IPS-15b (cell line): Measurements from ENCODE around the gene TMEM175.
"Not testable (repeated sequence)": the region's sequence is repeated elsewhere in the genome, so short reads cannot be mapped to it uniquely, and the experiment has no call there.

ENCODE experiments used
- H3K27me3 ChIP-seq: one replicate; pipeline ENCODE4 v1.6.1; 2013; ENCODE audit warnings: low read length; ENCODE audit not compliant: control insufficient read depth, insufficient read depth
- H3K36me3 ChIP-seq: one replicate; pipeline ENCODE4 v1.6.1; 2013; ENCODE audit warnings: low read length; ENCODE audit not compliant: control insufficient read depth, insufficient read depth
- H3K4me1 ChIP-seq: one replicate; pipeline ENCODE4 v1.6.1; 2013; ENCODE audit warnings: mild to moderate bottlenecking, low read length; ENCODE audit not compliant: control insufficient read depth, insufficient read depth
- H3K4me3 ChIP-seq: one replicate; pipeline ENCODE4 v1.5.1; 2013; ENCODE audit warnings: low read depth, low read length
- H3K9ac ChIP-seq: one replicate; pipeline ENCODE4 v1.6.1; 2013; ENCODE audit warnings: low read depth, mild to moderate bottlenecking, low read length
- H3K9me3 ChIP-seq: one replicate; pipeline ENCODE4 v1.6.1; 2013; ENCODE audit warnings: mild to moderate bottlenecking, low read length; ENCODE audit not compliant: control insufficient read depth, insufficient read depth

The TMEM175 gene

DNA sequence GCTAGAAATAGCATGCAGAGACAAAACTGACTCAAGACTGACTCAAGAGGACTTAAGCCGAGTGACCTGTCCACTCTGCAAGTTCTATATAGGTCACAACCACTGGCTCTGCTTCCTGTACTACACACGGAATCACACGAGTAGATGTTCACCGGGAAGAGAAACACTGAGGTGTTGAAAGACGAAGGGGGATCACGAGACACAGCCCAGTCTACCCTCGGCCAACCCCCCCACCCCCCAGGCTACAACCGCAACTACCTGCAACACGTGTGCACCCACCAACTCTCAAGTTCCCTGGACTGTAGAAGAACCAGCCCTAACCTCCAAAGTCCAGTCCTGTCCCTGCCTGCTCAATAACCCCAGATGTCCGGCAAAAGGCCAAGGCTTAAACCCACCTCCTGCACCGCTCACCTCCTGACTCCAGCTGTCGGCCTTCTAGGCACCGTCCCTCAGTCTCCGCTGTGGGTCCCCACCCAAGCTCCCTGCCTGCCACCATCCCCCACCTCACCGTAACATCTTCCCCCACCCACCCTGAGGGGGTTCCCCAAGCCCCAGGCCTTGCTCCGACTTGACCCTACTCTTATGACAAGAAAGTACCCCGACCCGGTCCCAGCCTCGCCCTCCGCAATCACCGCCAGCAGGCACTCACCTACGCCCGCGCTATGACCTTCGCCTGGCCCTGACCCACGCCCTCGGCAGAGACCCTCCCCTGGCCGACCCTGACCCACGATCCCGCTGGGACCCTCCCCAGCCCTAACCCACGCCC, 883 bp upstream of the TMEM175 start:
- H3K4me3 ChIP-seq = peak overlapping the region; percentile 98
- H3K36me3 ChIP-seq = peaks cover 1% of the 10 kb centered on the region
- peaks cover 7% of the 10 kb centered on the region for H3K4me1 ChIP-seq
- H3K9ac ChIP-seq = peak overlapping the region; percentile 96
- no peaks in the 10 kb centered on the region for H3K27me3 ChIP-seq
- no peaks in the 10 kb centered on the region for H3K9me3 ChIP-seq

DNA sequence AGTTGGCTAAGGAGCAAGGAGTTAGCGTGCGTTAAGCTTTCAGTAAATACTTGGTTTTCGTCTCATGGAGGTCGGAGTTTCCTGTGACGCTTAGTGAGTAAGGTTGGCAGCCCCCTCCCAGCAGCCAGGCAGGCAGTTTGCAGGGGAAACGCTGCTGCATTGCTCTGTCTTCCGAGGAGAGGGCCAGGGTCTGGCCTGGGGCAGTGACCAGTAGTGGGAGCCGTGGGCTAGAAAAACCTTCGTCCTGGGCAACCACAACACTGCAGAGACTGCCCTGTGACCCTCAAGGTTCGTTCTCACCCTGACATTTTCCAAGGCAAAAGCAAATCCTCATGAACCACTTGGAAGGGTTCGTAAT, 432 bp downstream of the TMEM175 start:
- no peaks in the 10 kb centered on the region for H3K9me3 ChIP-seq
- no peaks in the 10 kb centered on the region for H3K27me3 ChIP-seq
- peaks cover 6% of the 10 kb centered on the region for H3K4me1 ChIP-seq
- no peaks in the 10 kb centered on the region for H3K36me3 ChIP-seq
- peak overlapping the region; percentile 74 for H3K9ac ChIP-seq
- H3K4me3 ChIP-seq = peak overlapping the region; percentile 98

DNA sequence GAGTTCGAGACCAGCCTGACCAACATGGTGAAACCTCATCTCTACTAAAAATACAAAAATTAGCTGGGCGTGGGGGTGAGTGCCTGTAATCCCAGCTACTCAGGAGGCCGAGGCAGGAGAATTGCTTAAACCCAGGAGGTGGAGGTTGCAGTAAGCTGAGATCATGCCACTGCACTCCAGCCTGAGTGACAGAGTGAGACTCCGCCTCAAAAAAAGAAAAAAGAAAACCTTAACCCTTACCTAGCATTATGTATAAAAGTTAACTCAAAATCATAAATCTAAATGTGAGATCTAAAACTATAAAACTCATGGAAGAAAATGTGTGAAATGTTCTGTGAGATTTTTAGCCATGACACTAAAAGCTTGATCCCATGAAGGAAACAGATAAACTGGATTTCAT, 7.2 kb downstream of the TMEM175 start:
- not testable (repeated sequence) for H3K9ac ChIP-seq, H3K4me3 ChIP-seq, H3K9me3 ChIP-seq, H3K4me1 ChIP-seq, H3K27me3 ChIP-seq, H3K36me3 ChIP-seq

DNA sequence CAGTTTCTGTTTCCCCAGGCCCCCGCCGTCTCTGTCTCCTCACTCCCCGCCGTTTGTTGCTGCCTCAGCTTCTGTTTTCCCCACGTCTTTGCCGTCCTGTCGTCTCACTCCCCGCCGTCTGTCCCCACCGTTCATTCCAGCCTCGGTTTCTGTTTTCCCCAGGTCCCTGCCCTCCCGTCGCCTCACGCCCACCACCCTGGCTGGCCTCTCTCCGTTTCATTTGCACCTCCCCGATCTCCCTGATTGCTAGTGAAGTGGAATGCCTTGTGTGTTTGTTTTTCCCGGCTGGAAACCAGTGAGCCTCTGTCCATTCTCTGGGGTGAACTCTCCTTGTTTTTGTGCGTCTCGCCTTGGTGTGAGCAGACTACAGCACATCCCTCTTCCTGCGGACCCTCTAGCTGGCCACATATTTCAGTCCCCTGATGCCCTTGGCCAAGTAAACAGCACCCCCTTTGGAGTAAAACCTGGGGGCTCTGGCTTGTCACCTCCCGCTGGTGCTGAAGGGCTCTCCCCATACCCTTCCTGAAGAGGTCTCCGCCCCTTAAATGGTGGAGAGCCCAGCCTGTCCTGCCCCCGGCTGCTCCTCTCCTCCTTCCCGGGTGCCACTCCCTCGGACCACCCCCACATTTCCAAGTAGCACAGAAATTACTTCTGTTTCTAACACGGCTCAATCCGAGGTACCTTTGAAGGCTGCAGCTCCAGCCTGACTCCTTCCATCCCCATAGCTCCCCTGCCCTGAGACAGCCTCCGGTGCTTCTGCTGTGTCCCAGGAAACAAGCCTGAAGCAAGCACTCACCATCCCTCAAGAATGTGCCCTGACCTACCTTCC, 13.2 kb downstream of the TMEM175 start:
- no peaks in the 10 kb centered on the region for H3K9me3 ChIP-seq
- H3K9ac ChIP-seq = no peak overlapping the region
- no peaks in the 10 kb centered on the region for H3K27me3 ChIP-seq
- H3K4me1 ChIP-seq = peaks cover 5% of the 10 kb centered on the region
- no peaks in the 10 kb centered on the region for H3K36me3 ChIP-seq
- H3K4me3 ChIP-seq = peak overlapping the region; percentile 22

DNA sequence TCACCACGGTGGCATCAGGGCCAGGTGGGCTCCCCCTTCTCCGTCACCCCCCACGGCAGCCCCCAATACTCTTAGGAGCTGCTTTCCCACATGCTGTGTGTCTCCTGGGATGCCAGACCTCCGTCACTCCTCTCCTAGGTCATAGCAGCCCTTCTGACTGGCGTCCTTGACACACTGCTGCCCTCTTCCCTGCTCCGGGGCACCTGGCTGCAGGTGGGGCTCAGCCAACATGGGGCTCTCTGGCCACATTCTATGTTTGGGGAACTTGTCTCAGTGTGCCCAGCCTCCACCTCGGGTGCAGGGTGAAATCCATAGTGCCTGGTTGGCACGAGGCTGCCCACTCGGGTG, 13.8 kb downstream of the TMEM175 start:
- H3K9ac ChIP-seq = no peak overlapping the region
- H3K4me1 ChIP-seq = peaks cover 5% of the 10 kb centered on the region
- no peaks in the 10 kb centered on the region for H3K36me3 ChIP-seq
- no peak overlapping the region for H3K4me3 ChIP-seq
- H3K27me3 ChIP-seq = no peaks in the 10 kb centered on the region
- no peaks in the 10 kb centered on the region for H3K9me3 ChIP-seq

DNA sequence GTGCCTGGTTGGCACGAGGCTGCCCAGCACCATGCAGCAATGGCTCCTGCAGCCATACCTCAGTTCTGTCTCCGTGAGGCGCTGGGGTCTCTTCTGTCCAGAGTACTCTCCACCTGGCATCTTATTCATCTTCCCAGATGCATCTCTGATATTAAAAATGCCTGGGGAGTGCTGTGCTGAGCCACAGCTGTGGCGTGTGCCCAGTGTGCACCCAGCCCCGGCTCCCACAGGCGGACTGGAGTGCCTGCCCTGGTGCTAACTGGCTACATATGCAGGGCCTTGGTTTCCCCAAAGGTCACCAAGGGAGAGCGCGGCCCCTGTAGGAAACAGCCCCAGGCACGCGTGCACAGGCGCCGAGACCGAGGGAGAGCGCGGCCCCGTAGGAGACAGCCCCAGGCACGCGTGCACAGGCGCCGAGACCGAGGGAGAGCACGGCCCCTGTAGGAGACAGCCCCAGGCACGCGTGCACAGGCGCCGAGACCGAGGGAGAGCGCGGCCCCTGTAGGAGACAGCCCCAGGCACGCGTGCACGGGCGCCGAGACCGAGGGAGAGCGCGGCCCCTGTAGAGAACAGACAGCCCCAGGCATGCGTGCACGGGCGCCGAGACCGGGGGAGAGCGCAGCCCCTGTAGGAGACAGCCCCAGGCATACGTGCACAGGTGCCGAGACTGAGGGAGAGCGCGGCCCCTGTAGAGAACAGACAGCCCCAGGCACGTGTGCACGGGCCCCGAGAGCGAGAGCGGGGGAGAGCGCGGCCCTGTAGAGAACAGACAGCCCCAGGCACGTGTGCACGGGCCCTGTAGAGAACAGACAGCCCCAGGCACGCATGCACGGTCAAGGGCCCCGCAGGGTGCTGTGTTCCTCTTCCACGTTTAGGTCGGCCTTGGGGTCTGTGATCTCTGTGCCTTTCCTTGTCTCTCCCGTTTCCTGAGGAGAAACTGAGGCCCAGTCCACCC, 14.5 kb downstream of the TMEM175 start:
- no peak overlapping the region for H3K9ac ChIP-seq
- H3K27me3 ChIP-seq = no peaks in the 10 kb centered on the region
- peaks cover 5% of the 10 kb centered on the region for H3K4me1 ChIP-seq
- no peak overlapping the region for H3K4me3 ChIP-seq
- H3K9me3 ChIP-seq = no peaks in the 10 kb centered on the region
- H3K36me3 ChIP-seq = no peaks in the 10 kb centered on the region

DNA sequence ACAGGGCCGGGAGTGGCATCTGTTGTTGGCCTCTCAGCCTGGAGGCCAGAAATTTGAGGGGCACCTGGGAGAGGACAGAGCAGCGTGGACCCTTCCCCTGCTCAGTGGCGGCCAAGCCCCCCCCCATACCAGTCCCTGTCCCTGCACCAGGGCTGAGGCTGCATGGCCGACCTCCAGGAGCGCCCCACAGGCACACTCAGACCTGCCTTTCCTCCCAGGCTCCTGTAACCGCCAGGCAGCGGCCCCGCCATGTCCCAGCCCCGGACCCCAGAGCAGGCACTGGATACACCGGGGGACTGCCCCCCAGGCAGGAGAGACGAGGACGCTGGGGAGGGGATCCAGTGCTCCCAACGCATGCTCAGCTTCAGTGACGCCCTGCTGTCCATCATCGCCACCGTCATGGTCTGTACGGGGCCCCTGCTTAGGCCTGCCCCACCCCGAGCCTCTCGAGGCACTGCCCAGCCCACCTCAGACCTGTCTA, 15.3 kb downstream of the TMEM175 start:
- no peak overlapping the region for H3K9ac ChIP-seq

DNA sequence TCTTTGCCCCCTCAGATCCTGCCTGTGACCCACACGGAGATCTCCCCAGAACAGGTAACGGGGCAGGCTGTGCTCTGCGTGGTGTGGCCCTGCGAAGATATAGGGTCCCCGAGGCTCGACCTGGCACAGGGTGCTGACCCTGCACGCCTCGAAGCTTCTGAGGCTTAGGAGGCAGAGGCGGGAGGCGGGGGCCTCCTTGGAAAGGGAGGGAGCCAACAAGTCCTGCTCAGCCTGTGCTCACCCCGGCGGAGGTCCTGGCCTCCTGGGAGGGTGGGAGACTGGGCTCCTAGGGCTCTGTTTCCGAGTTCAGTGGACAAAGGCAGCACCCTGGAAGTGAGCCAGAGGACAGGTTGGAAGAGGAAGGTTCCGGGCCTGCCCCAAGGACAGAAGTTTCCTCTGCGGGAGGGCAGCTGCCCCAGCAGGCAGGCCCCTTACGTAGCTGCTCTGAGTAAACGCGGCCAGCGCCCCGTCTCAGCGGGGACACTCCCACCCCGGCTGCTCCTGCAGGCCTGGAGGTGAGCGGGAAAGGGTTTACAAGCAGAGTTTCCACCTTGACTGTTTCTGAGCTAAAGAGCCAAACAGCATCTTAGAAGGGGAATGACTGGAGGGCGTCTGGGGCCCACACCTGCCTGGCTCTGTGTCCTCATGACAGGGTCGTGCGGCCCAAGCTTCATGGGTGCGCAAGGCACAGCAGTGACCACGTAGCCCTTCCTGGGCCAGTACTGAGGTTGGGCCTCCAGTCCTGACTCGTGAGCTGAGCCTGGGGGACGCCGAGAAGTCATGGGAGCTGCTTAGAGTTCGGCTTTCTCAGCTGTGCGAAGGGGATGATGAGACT, 16.1 kb downstream of the TMEM175 start:
- H3K36me3 ChIP-seq = no peaks in the 10 kb centered on the region

More for the DNA sequence above, 15.3 kb downstream of the TMEM175 start:
- Histone ChIP-seq H3K9me3 (no peaks in the 10 kb centered on the region), H3K4me3 (no peak overlapping the region), H3K36me3 (no peaks in the 10 kb centered on the region), H3K4me1 (peaks cover 5% of the 10 kb centered on the region), H3K27me3 (no peaks in the 10 kb centered on the region)

DNA sequence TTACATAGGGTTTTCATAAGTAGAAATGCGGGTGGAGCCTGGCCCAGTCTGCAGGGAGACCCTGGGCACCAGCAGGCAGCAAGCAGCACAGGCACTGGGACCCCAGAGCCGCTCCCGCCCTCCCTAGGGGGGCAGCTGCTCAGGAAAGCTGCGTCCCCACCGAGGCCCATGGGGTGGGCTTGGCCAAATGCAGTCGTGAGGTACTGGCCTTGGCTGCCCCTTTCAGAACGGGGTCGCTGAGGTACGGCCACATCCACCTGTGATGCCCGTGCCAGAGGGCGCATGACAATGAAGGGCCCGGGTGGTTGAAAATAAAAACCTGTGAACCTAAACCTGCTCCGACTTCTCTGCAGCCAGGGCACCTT, 16.7 kb downstream of the TMEM175 start:
- no peak overlapping the region for H3K4me3 ChIP-seq
- H3K4me1 ChIP-seq = peaks cover 5% of the 10 kb centered on the region
- peak overlapping the region; percentile 54 for H3K9ac ChIP-seq
- H3K36me3 ChIP-seq = no peaks in the 10 kb centered on the region
- H3K9me3 ChIP-seq = no peaks in the 10 kb centered on the region
- no peaks in the 10 kb centered on the region for H3K27me3 ChIP-seq

More for the DNA sequence above, 16.1 kb downstream of the TMEM175 start:
- peaks cover 5% of the 10 kb centered on the region for H3K4me1 ChIP-seq
- H3K4me3 ChIP-seq = no peak overlapping the region
- no peaks in the 10 kb centered on the region for H3K9me3 ChIP-seq
- no peak overlapping the region for H3K9ac ChIP-seq
- no peaks in the 10 kb centered on the region for H3K27me3 ChIP-seq

DNA sequence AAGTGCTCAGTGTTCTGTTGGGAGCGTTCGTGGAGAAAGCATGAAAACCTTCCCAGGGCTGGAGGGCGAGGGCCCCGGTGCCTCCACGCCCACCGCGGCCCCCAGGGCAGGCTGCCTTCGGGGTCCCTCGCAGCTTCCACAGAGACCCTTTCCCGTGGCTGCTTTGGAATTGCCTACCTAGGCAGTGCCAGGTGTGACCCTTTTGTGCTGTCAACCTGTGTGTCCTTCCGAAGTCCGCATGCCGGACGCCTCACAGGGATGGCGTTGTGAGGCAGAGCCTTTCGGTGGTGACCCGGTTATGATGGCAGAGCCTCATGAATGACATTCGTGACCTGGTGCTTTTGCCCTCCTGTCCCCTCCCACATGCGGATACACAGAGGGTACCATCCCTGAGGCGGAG, 17.4 kb downstream of the TMEM175 start:
- Histone ChIP-seq H3K9me3 (no peaks in the 10 kb centered on the region), H3K36me3 (no peaks in the 10 kb centered on the region), H3K4me3 (no peak overlapping the region), H3K4me1 (peaks cover 5% of the 10 kb centered on the region), H3K9ac (no peak overlapping the region), H3K27me3 (no peaks in the 10 kb centered on the region)
